SK-N-MC (cell line): ENCODE data around the gene NCMAP.

Source experiments
- EZH2 ChIP-seq: fragments of 200-600 bp; sonication (generic); IDR thresholded peaks from one replicate; pipeline ENCODE4 v1.6.1; 2017; ENCODE audit warnings: antibody characterized with exemption
- FOXP2 ChIP-seq: optimal IDR thresholded peaks from 2 replicates; pipeline ENCODE3; 2011; ENCODE audit warnings: mild to moderate bottlenecking, moderate library complexity; ENCODE audit not compliant: insufficient read depth; ENCODE audit errors: extremely low read length, control extremely low read depth
- POLR2AphosphoS5 ChIP-seq: IDR thresholded peaks from 2 replicates; pipeline ENCODE4 v1.6.1; 2012; ENCODE audit warnings: mild to moderate bottlenecking, low read depth, low read length, borderline replicate concordance

GRCh38 chr1:24621121-24621520 is 65.2 kb downstream of the NCMAP start:
- no peak for TF ChIP-seq POLR2AphosphoS5
- no peak for TF ChIP-seq EZH2
- TF ChIP-seq FOXP2 = no peak
